BLaER1 (cell line): ENCODE measurements around the gene NPIPB6.
A peak's percentile ranks its signal among the peaks of the same experiment; 100 is the strongest.
"Not testable (repeated sequence)": the region's sequence is repeated elsewhere in the genome, so short reads cannot be mapped to it uniquely, and the experiment has no call there.

Experiments used
- H3K27ac ChIP-seq: shearing (Covaris generic); formaldehyde crosslinking; 2 replicates; pipeline ENCODE4 v1.8.1; 2022
- H3K27me3 ChIP-seq: shearing (Covaris generic); formaldehyde crosslinking; 2 replicates; pipeline ENCODE4 v1.8.1; 2022
- H3K36me3 ChIP-seq: shearing (Covaris generic); formaldehyde crosslinking; 2 replicates; pipeline ENCODE4 v1.8.1; 2022
- H3K4me1 ChIP-seq: shearing (Covaris generic); formaldehyde crosslinking; 2 replicates; pipeline ENCODE4 v1.8.1; 2022
- H3K4me2 ChIP-seq: shearing (Covaris generic); formaldehyde crosslinking; 2 replicates; pipeline ENCODE4 v1.8.1; 2022
- H3K4me3 ChIP-seq: shearing (Covaris generic); formaldehyde crosslinking; 2 replicates; pipeline ENCODE4 v1.8.1; 2022
- H3K9ac ChIP-seq: shearing (Covaris generic); formaldehyde crosslinking; 2 replicates; pipeline ENCODE4 v1.8.1; 2022
- H3K9me3 ChIP-seq: shearing (Covaris generic); formaldehyde crosslinking; 2 replicates; pipeline ENCODE4 v1.8.1; 2022
- H4K20me1 ChIP-seq: shearing (Covaris generic); formaldehyde crosslinking; 2 replicates; pipeline ENCODE4 v1.8.1; 2022

Gene NPIPB6

DNA sequence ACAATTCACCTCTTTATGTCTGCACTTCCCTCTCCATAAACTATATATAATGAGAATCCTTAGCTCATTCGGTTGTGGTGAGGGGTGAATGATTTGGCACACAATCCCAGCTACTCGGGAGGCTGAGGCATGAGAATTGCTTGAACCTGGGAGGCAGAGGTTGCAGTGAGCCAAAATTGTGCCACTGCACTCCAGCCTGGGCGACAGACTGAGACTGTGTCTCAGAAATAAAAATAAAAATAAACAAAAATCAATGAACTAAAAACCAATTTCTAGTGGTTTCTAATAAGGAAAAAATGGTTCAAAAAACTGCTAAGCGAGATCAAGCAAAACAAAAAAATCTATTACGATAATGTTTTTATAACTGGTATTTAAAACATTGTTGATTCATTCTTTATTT, at the start of gene NPIPB6:
NPIPB6 (minus strand) TSS at position 101 of the 400 bp plus-strand sequence. CDS start 686 bp downstream, outside the sequence.
- not testable (repeated sequence) for H3K4me1 ChIP-seq, H4K20me1 ChIP-seq, H3K4me2 ChIP-seq, H3K36me3 ChIP-seq, H3K27me3 ChIP-seq, H3K4me3 ChIP-seq, H3K9me3 ChIP-seq, H3K27ac ChIP-seq, H3K9ac ChIP-seq

GRCh38 chr16:28403220-28404072, 40.1 kb upstream of the NPIPB6 start, which contains the start of gene EIF3CL:
Gene EIF3CL (minus strand): TSS chr16:28403841. CDS start chr16:28403618, 223 bp downstream.
- not testable (repeated sequence) for H3K9me3 ChIP-seq, H3K9ac ChIP-seq, H3K27ac ChIP-seq, H3K4me1 ChIP-seq, H3K36me3 ChIP-seq, H4K20me1 ChIP-seq, H3K27me3 ChIP-seq
- H3K4me3 ChIP-seq, result peak within 1 kb of the TSS; percentile 58
- peak within 1 kb of the TSS; percentile 40; the same call in 1 of the 2 replicates for H3K4me2 ChIP-seq

- H4K20me1 ChIP-seq, H3K36me3 ChIP-seq, H3K4me2 ChIP-seq, H3K9ac ChIP-seq, H3K9me3 ChIP-seq, H3K27ac ChIP-seq, H3K4me1 ChIP-seq, H3K27me3 ChIP-seq, H3K4me3 ChIP-seq: not testable (repeated sequence)
Observed at GRCh38 chr16:28392054-28392453, 28.7 kb upstream of the NPIPB6 start.

GRCh38 chr16:28382177-28382867, 19.0 kb upstream of the NPIPB6 start:
- H3K27ac ChIP-seq, H4K20me1 ChIP-seq, H3K27me3 ChIP-seq, H3K4me2 ChIP-seq, H3K4me1 ChIP-seq, H3K9ac ChIP-seq, H3K4me3 ChIP-seq, H3K9me3 ChIP-seq, H3K36me3 ChIP-seq: not testable (repeated sequence)

DNA sequence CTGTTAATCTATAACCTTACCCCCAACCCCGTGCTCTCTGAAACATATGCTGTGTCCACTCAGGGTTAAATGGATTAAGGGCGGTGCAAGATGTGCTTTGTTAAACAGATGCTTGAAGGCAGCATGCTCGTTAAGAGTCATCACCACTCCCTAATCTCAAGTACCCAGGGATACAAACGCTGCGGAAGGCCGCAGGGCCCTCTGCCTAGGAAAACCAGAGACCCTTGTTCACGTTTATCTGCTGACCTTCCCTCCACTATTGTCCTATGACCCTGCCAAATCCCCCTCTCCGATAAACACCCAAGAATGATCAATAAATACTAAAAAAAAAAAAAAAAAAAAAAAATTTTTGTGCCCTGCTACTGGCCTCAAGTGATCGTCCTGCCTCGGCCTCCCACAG, 14.5 kb upstream of the NPIPB6 start:
- H3K27me3 ChIP-seq, result not testable (repeated sequence)

DNA sequence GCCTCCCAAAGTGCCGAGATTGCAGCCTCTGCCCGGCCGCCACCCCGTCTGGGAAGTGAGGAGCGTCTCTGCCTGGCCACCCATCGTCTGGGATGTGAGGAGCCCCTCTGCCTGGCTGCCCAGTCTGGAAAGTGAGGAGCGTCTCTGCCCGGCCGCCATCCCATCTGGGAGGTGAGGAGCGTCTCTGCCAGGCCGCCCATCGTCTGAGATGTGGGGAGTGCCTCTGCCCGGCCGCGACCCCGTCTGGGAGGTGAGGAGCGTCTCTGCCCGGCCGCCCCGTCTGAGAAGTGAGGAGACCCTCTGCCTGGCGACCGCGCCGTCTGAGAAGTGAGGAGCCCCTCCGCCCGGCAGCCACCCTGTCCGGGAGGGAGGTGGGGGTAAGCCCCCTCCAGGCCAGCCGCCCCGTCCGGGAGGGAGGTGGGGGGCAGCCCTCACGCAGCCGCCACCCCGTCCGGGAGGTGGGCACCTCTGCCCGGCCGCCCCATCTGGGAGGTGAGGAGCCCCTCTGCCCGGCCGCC, 13.9 kb upstream of the NPIPB6 start:
- not testable (repeated sequence) for H3K4me2 ChIP-seq, H3K36me3 ChIP-seq, H3K4me1 ChIP-seq

More for the DNA sequence above, 14.5 kb upstream of the NPIPB6 start:
- not testable (repeated sequence) for H3K4me2 ChIP-seq, H3K9me3 ChIP-seq, H3K27ac ChIP-seq, H3K36me3 ChIP-seq, H4K20me1 ChIP-seq, H3K9ac ChIP-seq, H3K4me3 ChIP-seq, H3K4me1 ChIP-seq

GRCh38 chr16:28375115-28375514, 11.8 kb upstream of the NPIPB6 start:
- H3K4me1 ChIP-seq, H3K4me2 ChIP-seq, H3K9ac ChIP-seq, H4K20me1 ChIP-seq, H3K4me3 ChIP-seq, H3K27ac ChIP-seq, H3K9me3 ChIP-seq, H3K27me3 ChIP-seq, H3K36me3 ChIP-seq: not testable (repeated sequence)

More for the DNA sequence above, 13.9 kb upstream of the NPIPB6 start:
- not testable (repeated sequence) for H3K4me3 ChIP-seq, H3K27ac ChIP-seq, H4K20me1 ChIP-seq, H3K9me3 ChIP-seq, H3K27me3 ChIP-seq, H3K9ac ChIP-seq

DNA sequence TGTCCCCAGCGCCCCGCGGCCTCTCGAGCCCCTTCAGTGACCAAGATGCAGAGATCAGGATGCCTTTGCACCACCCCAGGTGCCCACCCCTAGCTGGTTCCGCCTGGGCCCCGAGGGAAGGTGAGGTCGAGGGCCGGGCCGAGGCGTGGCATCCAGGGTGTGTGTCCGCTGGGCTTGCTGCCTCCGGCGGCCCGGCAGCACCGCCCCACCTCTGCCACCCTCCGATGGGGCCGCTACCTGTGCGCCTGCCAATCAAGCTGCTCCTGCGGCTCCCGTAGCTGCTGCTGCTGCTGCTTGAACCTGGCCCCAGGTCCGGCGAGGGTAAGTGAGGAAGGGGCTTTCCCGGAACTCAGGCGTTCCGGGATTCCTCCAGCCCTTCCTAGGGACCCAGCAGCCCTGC, 11.0 kb upstream of the NPIPB6 start:
- not testable (repeated sequence) for H3K36me3 ChIP-seq, H3K9me3 ChIP-seq, H3K9ac ChIP-seq, H3K4me2 ChIP-seq, H3K27me3 ChIP-seq, H3K4me3 ChIP-seq, H3K4me1 ChIP-seq, H3K27ac ChIP-seq, H4K20me1 ChIP-seq

GRCh38 chr16:28367926-28368325, 4.6 kb upstream of the NPIPB6 start:
- not testable (repeated sequence) for H3K27ac ChIP-seq, H3K9ac ChIP-seq, H3K36me3 ChIP-seq, H4K20me1 ChIP-seq, H3K4me2 ChIP-seq, H3K9me3 ChIP-seq, H3K4me1 ChIP-seq, H3K4me3 ChIP-seq, H3K27me3 ChIP-seq

- H3K27ac ChIP-seq, H4K20me1 ChIP-seq, H3K4me1 ChIP-seq, H3K4me3 ChIP-seq, H3K36me3 ChIP-seq, H3K9me3 ChIP-seq, H3K9ac ChIP-seq, H3K4me2 ChIP-seq, H3K27me3 ChIP-seq: not testable (repeated sequence)
Observed at GRCh38 chr16:28364268-28365173, 1.2 kb upstream of the NPIPB6 start.

- not testable (repeated sequence) for H4K20me1 ChIP-seq, H3K9me3 ChIP-seq, H3K4me1 ChIP-seq, H3K36me3 ChIP-seq, H3K9ac ChIP-seq, H3K27me3 ChIP-seq, H3K27ac ChIP-seq, H3K4me3 ChIP-seq, H3K4me2 ChIP-seq
Observed at GRCh38 chr16:28362600-28362999, 708 bp downstream of the NPIPB6 start.

- H4K20me1 ChIP-seq, H3K4me1 ChIP-seq, H3K27me3 ChIP-seq, H3K9ac ChIP-seq, H3K9me3 ChIP-seq, H3K4me2 ChIP-seq, H3K36me3 ChIP-seq, H3K27ac ChIP-seq, H3K4me3 ChIP-seq: not testable (repeated sequence)
Observed at GRCh38 chr16:28338230-28338629, 25.1 kb downstream of the NPIPB6 start.

DNA sequence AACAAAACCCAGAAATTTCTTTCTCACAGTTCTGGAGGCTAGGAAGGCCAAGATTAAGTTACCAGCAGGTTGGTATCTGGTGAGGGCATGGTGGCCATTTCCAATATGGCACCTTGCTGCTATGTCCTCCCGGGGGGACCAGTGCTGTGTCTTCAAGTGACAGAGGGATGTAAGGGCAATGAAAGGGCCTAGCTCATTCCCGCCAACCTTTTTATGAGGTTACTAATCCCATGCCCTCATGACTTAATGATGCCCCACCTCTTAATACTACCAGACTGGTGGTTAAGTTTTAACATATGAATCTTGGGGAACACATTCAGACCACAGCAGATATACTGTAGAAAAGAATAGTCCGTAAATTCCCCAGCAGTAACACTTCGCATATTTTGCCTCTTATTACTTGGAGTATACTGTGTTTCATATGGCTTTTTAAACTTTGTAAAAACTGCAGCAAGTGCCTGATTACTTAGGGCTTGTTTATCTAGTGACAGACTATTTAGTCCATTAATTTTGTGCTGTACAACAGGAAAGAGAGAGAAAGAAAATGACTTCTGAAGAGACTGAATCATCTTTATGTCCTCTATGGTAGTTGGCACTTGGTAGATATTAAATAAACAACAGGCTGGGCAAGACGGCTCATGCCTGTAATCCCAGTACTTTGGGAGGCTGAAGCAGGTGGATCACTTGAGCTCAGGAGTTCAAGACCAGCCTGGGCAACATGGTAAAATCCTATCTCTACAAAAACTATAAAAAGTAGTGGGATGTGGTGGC, 26.2 kb downstream of the NPIPB6 start:
- H3K4me1 ChIP-seq, H3K27ac ChIP-seq, H3K36me3 ChIP-seq, H3K9me3 ChIP-seq, H3K4me3 ChIP-seq, H4K20me1 ChIP-seq, H3K27me3 ChIP-seq, H3K4me2 ChIP-seq, H3K9ac ChIP-seq: not testable (repeated sequence)
